Activated naive CD8-positive, alpha-beta T cell treated with anti-CD3 and anti-CD28 coated beads, Interleukin-2, amount 50 U/mL, for 24 hours (primary cell): ENCODE data around the gene CYP24A1.

Experiments used
- ATAC-seq: fragments of 150-1000 bp; cut with Tn5 transposase; one replicate; pipeline ENCODE4 v1.10.0; 2021
- DNase-seq: peaks from one replicate; pipeline ENCODE4 v3.0.0; 2021
- H3K27ac Mint-ChIP-seq: one replicate; pipeline ENCODE4 v1.8.0; 2021; ENCODE audit warnings: mild to moderate bottlenecking, mixed read lengths
- H3K27me3 Mint-ChIP-seq: one replicate; pipeline ENCODE4 v1.8.0; 2021; ENCODE audit warnings: mixed read lengths
- H3K36me3 Mint-ChIP-seq: one replicate; pipeline ENCODE4 v1.8.0; 2021; ENCODE audit warnings: low read depth, mixed read lengths
- H3K4me1 Mint-ChIP-seq: one replicate; pipeline ENCODE4 v1.8.0; 2021; ENCODE audit warnings: mixed read lengths
- H3K4me3 Mint-ChIP-seq: one replicate; pipeline ENCODE4 v1.8.0; 2021; ENCODE audit warnings: mild to moderate bottlenecking, moderate library complexity, mixed read lengths
- H3K9me3 Mint-ChIP-seq: one replicate; pipeline ENCODE4 v1.8.0; 2021; ENCODE audit warnings: mixed read lengths

CYP24A1 gene

DNA sequence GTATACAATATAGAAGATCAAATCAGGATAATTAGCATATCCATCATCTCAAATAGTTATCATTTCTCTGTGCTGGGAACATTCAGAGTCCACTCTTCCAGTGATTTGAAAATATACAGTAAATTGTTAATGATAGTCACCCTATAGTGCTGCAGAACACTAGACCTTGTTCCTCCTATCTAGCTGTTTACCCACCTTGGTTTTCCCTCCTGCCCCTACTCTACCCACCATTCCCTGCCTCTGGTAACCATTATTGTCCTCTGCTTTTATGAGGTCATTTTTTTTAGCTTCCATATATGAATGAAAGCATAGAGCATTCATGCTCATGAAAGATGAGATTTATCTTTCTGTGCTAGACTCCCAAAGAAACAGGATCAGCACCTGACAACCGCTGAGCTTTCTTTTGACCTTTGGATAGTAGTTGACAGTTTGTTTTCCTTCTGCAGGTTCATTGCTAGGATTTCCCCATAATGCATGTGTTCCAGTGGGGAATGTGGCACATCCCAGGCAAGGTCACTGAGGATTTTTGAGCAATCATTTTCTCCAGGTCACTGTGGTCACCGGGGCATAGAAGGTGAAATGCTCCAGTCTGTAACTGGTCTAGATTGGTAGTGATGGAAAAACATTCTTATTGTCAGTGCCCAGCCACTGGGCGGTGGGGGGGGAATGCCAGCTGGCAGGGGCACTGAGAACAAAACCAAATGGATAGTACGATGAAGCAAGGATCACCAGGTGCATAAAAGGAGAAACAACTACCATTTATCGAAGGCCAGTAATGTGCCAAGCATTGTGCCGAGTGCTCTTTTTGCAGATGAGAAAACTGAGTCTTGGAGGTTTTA lies 69.8 kb downstream of the CYP24A1 start:
- Mint-ChIP-seq H3K27me3 (peaks cover 2% of the 10 kb centered on the region), H3K9me3 (no peaks in the 10 kb centered on the region), H3K4me1 (peaks cover 2% of the 10 kb centered on the region), H3K4me3 (no peak overlapping the region), H3K36me3 (no peaks in the 10 kb centered on the region), H3K27ac (no peak overlapping the region)
- DNase-seq (no peak), ATAC-seq (no peak)
